B cell (primary cell): ENCODE results near the gene ATP8A2. TPM values are rescaled to one million over a fixed set of nuclear protein-coding genes. Genes with fewer than 3 reads are reported as not detected.

ENCODE experiments used
- ATAC-seq: fragments of 200-7000 bp; cut with Tn5 transposase; one replicate; pipeline ENCODE4 v1.10.0; 2021; ENCODE audit warnings: low read depth, mild to moderate bottlenecking, moderate number of reproducible peaks, moderate library complexity
- CTCF ChIA-PET: fragments of 350-600 bp; sonication (Branson Sonifier 250); formaldehyde crosslinking; loops from one replicate; lab custom pipeline; 2021; ENCODE audit warnings: antibody characterized with exemption, inconsistent platforms; lab: Charles Lee
- POLR2A ChIA-PET: fragments of 350-600 bp; sonication (Branson Sonifier 250); formaldehyde crosslinking; loops from one replicate; lab custom pipeline; 2021; ENCODE audit warnings: antibody characterized with exemption; lab: Charles Lee
- DNase-seq: peaks from one replicate; pipeline ENCODE4 v3.0.0; 2013
- H2AFZ ChIP-seq: 2 replicates; pipeline ENCODE4 v1.6.1; 2012; ENCODE audit warnings: mild to moderate bottlenecking, low read depth, low read length; ENCODE audit not compliant: insufficient read depth, poor library complexity, severe bottlenecking
- H3K27ac ChIP-seq, 2 donors: 1 replicate in 1 of 2; 2 replicates in 1 of 2; pipeline ENCODE4 v1.5.1; 2012 to 2013; ENCODE audit warnings: low read length in 2 of 2, mild to moderate bottlenecking in 2 of 2, moderate library complexity in 1 of 2
- H3K27me3 ChIP-seq, 4 experiments: fragments of 200-600 bp in 1 of 4; sonication (generic) in 1 of 4; replicated peaks in 1 of 4; 1 replicate in 2 of 4; 2 replicates in 2 of 4; pipeline versions ENCODE4 v1.6.1 to v1.7.0; 2013 to 2016; ENCODE audit warnings: low read length in 3 of 4, mild to moderate bottlenecking in 2 of 4, mixed read lengths in 1 of 4, moderate library complexity in 1 of 4; ENCODE audit not compliant: insufficient read depth in 4 of 4, control insufficient read depth in 3 of 4; ENCODE audit errors: control extremely low read depth in 1 of 4
- H3K36me3 ChIP-seq, 2 experiments: replicated peaks in 1 of 2; 1 replicate in 1 of 2; 2 replicates in 1 of 2; pipeline versions ENCODE4 v1.6.1 to v1.7.1; 2013; ENCODE audit warnings: low read length in 1 of 2; ENCODE audit not compliant: insufficient read depth in 2 of 2, control insufficient read depth in 1 of 2; ENCODE audit errors: control extremely low read depth in 1 of 2, extremely low read depth in 1 of 2
- H3K4me1 ChIP-seq, 2 donors: fragments of 200-600 bp in 1 of 2; sonication (generic) in 1 of 2; 1 replicate in 1 of 2; 2 replicates in 1 of 2; pipeline versions ENCODE4 v1.5.1 to v1.6.1; 2013 to 2017; ENCODE audit warnings: low read length in 2 of 2; ENCODE audit not compliant: control insufficient read depth in 2 of 2, insufficient read depth in 2 of 2
- H3K4me2 ChIP-seq: replicated peaks from 2 replicates; pipeline ENCODE3; 2012; ENCODE audit warnings: mild to moderate bottlenecking, low read depth, low read length; ENCODE audit not compliant: poor library complexity, severe bottlenecking
- H3K4me3 ChIP-seq, 5 experiments: fragments of 200-600 bp in 1 of 5; sonication (generic) in 1 of 5; 1 replicate in 3 of 5; 2 replicates in 2 of 5; pipeline versions ENCODE4 v1.5.1 to v1.7.0; 2011 to 2016; ENCODE audit warnings: low read length in 4 of 5, mild to moderate bottlenecking in 4 of 5, low read depth in 2 of 5, control low read depth in 1 of 5, moderate library complexity in 1 of 5; ENCODE audit not compliant: insufficient read depth in 1 of 5; ENCODE audit errors: control extremely low read depth in 1 of 5, extremely low read depth in 1 of 5
- H3K79me2 ChIP-seq: fragments of 200-600 bp; sonication (generic); one replicate; pipeline ENCODE4 v1.6.0; 2016; ENCODE audit warnings: low read length; ENCODE audit not compliant: control insufficient read depth, insufficient read depth
- H3K9ac ChIP-seq: fragments of 200-600 bp; sonication (generic); 2 replicates; pipeline ENCODE4 v1.6.1; 2017; ENCODE audit warnings: mild to moderate bottlenecking, low read length, moderate library complexity
- H3K9me3 ChIP-seq, 3 donors: one replicate each; pipeline versions ENCODE4 v1.6.1 to v1.7.1; 2013; ENCODE audit warnings: low read length in 2 of 3; ENCODE audit not compliant: control insufficient read depth in 2 of 3, insufficient read depth in 1 of 3; ENCODE audit errors: control extremely low read depth in 1 of 3
- H4K20me1 ChIP-seq: 2 replicates; pipeline ENCODE4 v1.6.0; 2012; ENCODE audit warnings: mild to moderate bottlenecking, low read length; ENCODE audit not compliant: insufficient read depth, control insufficient read depth, poor library complexity, severe bottlenecking
- H3K27ac Mint-ChIP-seq: one replicate; pipeline ENCODE4 v1.8.0; 2021; ENCODE audit warnings: mixed read lengths
- H3K27me3 Mint-ChIP-seq: one replicate; pipeline ENCODE4 v1.8.0; 2021; ENCODE audit warnings: mixed read lengths
- H3K4me1 Mint-ChIP-seq: one replicate; pipeline ENCODE4 v1.8.0; 2021; ENCODE audit warnings: mixed read lengths
- H3K4me3 Mint-ChIP-seq: one replicate; pipeline ENCODE4 v1.8.0; 2021; ENCODE audit warnings: mixed read lengths
- H3K9me3 Mint-ChIP-seq: one replicate; pipeline ENCODE4 v1.8.0; 2022; ENCODE audit warnings: mixed read lengths; ENCODE audit not compliant: insufficient read depth
- EZH2 ChIP-seq: IDR thresholded peaks from 2 replicates; pipeline ENCODE4 v1.6.1; 2012; ENCODE audit warnings: borderline replicate concordance, low read depth, mild to moderate bottlenecking, moderate library complexity, low read length; ENCODE audit not compliant: insufficient read depth, poor library complexity, severe bottlenecking
- WGBS: methylation state at CpG from one replicate; pipeline ENCODE4 v1.1.5; 2013; ENCODE audit warnings: missing lambda C conversion rate; ENCODE audit not compliant: insufficient coverage; 5-methylcytosine and 5-hydroxymethylcytosine counted together
- intact Hi-C: fragments of 100-400 bp; cut with micrococcal nuclease; formaldehyde crosslinking; loops from one replicate; pipeline ENCODE4 v1.10.0; 2022
- polyA plus RNA-seq: library from polyadenylated mRNA; depleted of rRNA; stranded (reverse); fragments of >200 nt; gene quantifications from 2 replicates; pipeline ENCODE4 v1.2.3, GENCODE V29; 2012
- total RNA-seq, 2 donors: library from RNA; stranded (reverse); fragments of 120-200 nt in 1 of 2; gene quantifications; 1 replicate in 1 of 2; 2 replicates in 1 of 2; pipeline versions ENCODE4 v1.2.3 to v1.2.4, GENCODE V29; 2013 to 2022
- TF ChIP-seq, protein P1 (sequence below): fragments of 200-600 bp; IDR thresholded peaks from one replicate; pipeline ENCODE4 v1.8.0; 2022; ENCODE audit warnings: antibody characterized with exemption, mild to moderate bottlenecking

The ATP8A2 gene
- total and polyA plus RNA-seq, 2 donors (not counting 1 experiment from before 2014, with no cell fraction given): not detected

DNA sequence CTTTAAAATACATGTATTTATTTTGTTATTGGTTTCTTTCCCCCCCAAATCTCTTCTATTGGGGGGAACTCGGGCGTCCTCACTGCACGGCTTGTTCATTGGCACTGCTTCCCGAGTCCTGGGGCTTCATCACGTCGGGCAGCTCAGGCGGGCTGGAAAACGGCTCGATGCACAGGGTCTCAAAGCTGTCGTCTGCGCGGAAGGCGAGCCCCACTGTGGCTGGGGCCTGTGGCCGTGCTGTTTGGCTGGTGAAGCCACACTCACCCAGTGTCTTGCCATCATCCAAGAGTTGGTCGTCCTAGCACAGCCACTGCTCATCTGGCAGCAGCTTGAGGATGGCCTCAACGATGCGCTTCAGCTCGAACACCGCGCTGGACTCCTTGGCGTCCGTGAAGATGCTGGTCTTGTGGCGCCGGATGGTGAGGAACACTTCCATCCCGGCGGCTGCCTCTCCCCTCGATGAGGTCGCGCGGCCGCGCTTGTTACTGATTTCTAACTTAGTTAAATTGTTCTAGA lies 6.0 kb upstream of the ATP8A2 start:
- peaks cover 0 to 4% (median 0%) of the 10 kb centered on the region in 3 donors for H3K9me3 ChIP-seq
- TF ChIP-seq, protein P1, sequence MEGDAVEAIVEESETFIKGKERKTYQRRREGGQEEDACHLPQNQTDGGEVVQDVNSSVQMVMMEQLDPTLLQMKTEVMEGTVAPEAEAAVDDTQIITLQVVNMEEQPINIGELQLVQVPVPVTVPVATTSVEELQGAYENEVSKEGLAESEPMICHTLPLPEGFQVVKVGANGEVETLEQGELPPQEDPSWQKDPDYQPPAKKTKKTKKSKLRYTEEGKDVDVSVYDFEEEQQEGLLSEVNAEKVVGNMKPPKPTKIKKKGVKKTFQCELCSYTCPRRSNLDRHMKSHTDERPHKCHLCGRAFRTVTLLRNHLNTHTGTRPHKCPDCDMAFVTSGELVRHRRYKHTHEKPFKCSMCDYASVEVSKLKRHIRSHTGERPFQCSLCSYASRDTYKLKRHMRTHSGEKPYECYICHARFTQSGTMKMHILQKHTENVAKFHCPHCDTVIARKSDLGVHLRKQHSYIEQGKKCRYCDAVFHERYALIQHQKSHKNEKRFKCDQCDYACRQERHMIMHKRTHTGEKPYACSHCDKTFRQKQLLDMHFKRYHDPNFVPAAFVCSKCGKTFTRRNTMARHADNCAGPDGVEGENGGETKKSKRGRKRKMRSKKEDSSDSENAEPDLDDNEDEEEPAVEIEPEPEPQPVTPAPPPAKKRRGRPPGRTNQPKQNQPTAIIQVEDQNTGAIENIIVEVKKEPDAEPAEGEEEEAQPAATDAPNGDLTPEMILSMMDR: no peak
- TF ChIP-seq EZH2: no peak
- no peaks in the 10 kb centered on the region for H4K20me1 ChIP-seq
- H3K4me2 ChIP-seq: no peak overlapping the region
- Mint-ChIP-seq H3K27me3 (peaks cover 21% of the 10 kb centered on the region), H3K4me3 (no peak overlapping the region), H3K27ac (no peak overlapping the region), H3K9me3 (no peaks in the 10 kb centered on the region), H3K4me1 (peaks cover 7% of the 10 kb centered on the region)
- intact Hi-C loops: no loop called here
- no peak overlapping the region for H3K9ac ChIP-seq
- ChIA-PET POLR2A (no interaction called here), CTCF (interaction anchor here (1.7 kb wide), 1 partner anchor 10 kb away, joined by 6 read pairs; no protein-coding TSS in a partner anchor)
- no peaks in the 10 kb centered on the region for H3K79me2 ChIP-seq
- DNase-seq (no peak), ATAC-seq (no peak)
- H3K27me3 ChIP-seq: peaks cover 0 to 13% (median 4%) of the 10 kb centered on the region in 4 experiments
- WGBS: 95% methylated on average over 20 of the region's 32 CpGs
- H3K27ac ChIP-seq: no peak overlapping the region
- H3K36me3 ChIP-seq: no peaks in the 10 kb centered on the region
- peaks cover 5 to 7% of the 10 kb centered on the region in 2 donors for H3K4me1 ChIP-seq
- no peak overlapping the region for H2AFZ ChIP-seq
- no peak overlapping the region for H3K4me3 ChIP-seq

DNA sequence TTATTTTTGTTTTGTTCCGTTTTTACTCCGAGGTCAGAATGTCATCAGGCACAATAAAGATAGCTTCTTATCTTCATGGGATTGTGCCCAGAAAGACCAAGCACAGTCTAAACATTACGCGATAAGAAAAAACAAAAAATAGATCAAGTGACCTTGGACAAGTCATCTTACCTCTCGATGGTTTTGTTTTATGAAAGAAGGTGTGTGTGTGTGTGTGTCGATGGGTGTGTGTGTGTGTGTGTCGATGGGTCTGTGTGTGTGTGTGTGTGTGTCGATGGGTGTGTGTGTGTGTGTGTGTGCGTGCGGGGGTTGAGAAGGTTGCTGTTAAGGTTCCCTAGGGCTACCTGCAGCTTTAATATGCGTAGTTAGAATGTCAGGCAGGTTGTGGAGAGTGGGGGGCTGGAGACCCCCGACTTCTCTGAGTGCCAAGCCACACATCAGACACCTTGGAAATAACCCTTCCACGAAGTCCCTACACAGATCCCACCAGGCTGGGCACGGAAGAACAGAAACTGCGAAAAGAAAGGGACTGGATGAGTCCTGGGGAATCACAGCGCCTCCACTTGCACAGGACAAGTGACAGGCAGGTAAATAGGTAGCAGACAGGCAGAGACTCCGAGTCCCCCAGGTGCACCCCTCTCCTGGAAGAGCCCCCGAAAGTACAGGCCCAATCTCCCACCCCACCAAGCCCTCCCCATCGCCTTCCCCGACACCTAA lies 458 bp upstream of the ATP8A2 start:
- intact Hi-C loops: no loop called here
- ChIA-PET CTCF (no interaction called here), POLR2A (interaction anchor here (0.7 kb wide), 1 partner anchor 35 kb away, joined by 4 read pairs; no protein-coding TSS in a partner anchor)
- H3K27ac Mint-ChIP-seq: peak overlapping the region; percentile 22
- Histone ChIP-seq H3K79me2 (no peaks in the 10 kb centered on the region), H4K20me1 (no peaks in the 10 kb centered on the region), H3K27ac (no peak overlapping the region), H3K4me1 (peaks cover 14 to 15% of the 10 kb centered on the region in 2 donors), H3K4me3 (no peak overlapping the region), H3K4me2 (peak overlapping the region; percentile 74), H3K9me3 (peaks cover 0 to 4% (median 0%) of the 10 kb centered on the region in 3 donors), H3K9ac (no peak overlapping the region), H3K27me3 (peaks cover 0 to 47% (median 23%) of the 10 kb centered on the region in 4 experiments), H3K36me3 (no peaks in the 10 kb centered on the region), H2AFZ (peak overlapping the region; percentile 54)
- H3K9me3 Mint-ChIP-seq: no peaks in the 10 kb centered on the region
- ATAC-seq (no peak), DNase-seq (peak; percentile 9)
- WGBS: 44% methylated on average over 14 of the region's 20 CpGs
- H3K27me3 Mint-ChIP-seq: peaks cover 63% of the 10 kb centered on the region
- H3K4me1 Mint-ChIP-seq: peaks cover 20% of the 10 kb centered on the region
- H3K4me3 Mint-ChIP-seq: peak overlapping the region; percentile 83
- TF ChIP-seq, protein P1: no peak
- no peak for TF ChIP-seq EZH2
